B cell (primary cell): ENCODE results near the gene DNAH10. TPM values are rescaled to one million over a fixed set of nuclear protein-coding genes. Genes with fewer than 3 reads are reported as not detected.

ENCODE experiments used
- ATAC-seq: fragments of 200-7000 bp; cut with Tn5 transposase; one replicate; pipeline ENCODE4 v1.10.0; 2021; ENCODE audit warnings: low read depth, mild to moderate bottlenecking, moderate number of reproducible peaks, moderate library complexity
- CTCF ChIA-PET: fragments of 350-600 bp; sonication (Branson Sonifier 250); formaldehyde crosslinking; loops from one replicate; lab custom pipeline; 2021; ENCODE audit warnings: antibody characterized with exemption, inconsistent platforms; lab: Charles Lee
- POLR2A ChIA-PET: fragments of 350-600 bp; sonication (Branson Sonifier 250); formaldehyde crosslinking; loops from one replicate; lab custom pipeline; 2021; ENCODE audit warnings: antibody characterized with exemption; lab: Charles Lee
- DNase-seq: peaks from one replicate; pipeline ENCODE4 v3.0.0; 2013
- H2AFZ ChIP-seq: 2 replicates; pipeline ENCODE4 v1.6.1; 2012; ENCODE audit warnings: mild to moderate bottlenecking, low read depth, low read length; ENCODE audit not compliant: insufficient read depth, poor library complexity, severe bottlenecking
- H3K27ac ChIP-seq, 2 donors: 1 replicate in 1 of 2; 2 replicates in 1 of 2; pipeline ENCODE4 v1.5.1; 2012 to 2013; ENCODE audit warnings: low read length in 2 of 2, mild to moderate bottlenecking in 2 of 2, moderate library complexity in 1 of 2
- H3K27me3 ChIP-seq, 4 experiments: fragments of 200-600 bp in 1 of 4; sonication (generic) in 1 of 4; replicated peaks in 1 of 4; 1 replicate in 2 of 4; 2 replicates in 2 of 4; pipeline versions ENCODE4 v1.6.1 to v1.7.0; 2013 to 2016; ENCODE audit warnings: low read length in 3 of 4, mild to moderate bottlenecking in 2 of 4, mixed read lengths in 1 of 4, moderate library complexity in 1 of 4; ENCODE audit not compliant: insufficient read depth in 4 of 4, control insufficient read depth in 3 of 4; ENCODE audit errors: control extremely low read depth in 1 of 4
- H3K36me3 ChIP-seq, 2 experiments: replicated peaks in 1 of 2; 1 replicate in 1 of 2; 2 replicates in 1 of 2; pipeline versions ENCODE4 v1.6.1 to v1.7.1; 2013; ENCODE audit warnings: low read length in 1 of 2; ENCODE audit not compliant: insufficient read depth in 2 of 2, control insufficient read depth in 1 of 2; ENCODE audit errors: control extremely low read depth in 1 of 2, extremely low read depth in 1 of 2
- H3K4me1 ChIP-seq, 2 donors: fragments of 200-600 bp in 1 of 2; sonication (generic) in 1 of 2; 1 replicate in 1 of 2; 2 replicates in 1 of 2; pipeline versions ENCODE4 v1.5.1 to v1.6.1; 2013 to 2017; ENCODE audit warnings: low read length in 2 of 2; ENCODE audit not compliant: control insufficient read depth in 2 of 2, insufficient read depth in 2 of 2
- H3K4me2 ChIP-seq: replicated peaks from 2 replicates; pipeline ENCODE3; 2012; ENCODE audit warnings: mild to moderate bottlenecking, low read depth, low read length; ENCODE audit not compliant: poor library complexity, severe bottlenecking
- H3K4me3 ChIP-seq, 5 experiments: fragments of 200-600 bp in 1 of 5; sonication (generic) in 1 of 5; 1 replicate in 3 of 5; 2 replicates in 2 of 5; pipeline versions ENCODE4 v1.5.1 to v1.7.0; 2011 to 2016; ENCODE audit warnings: low read length in 4 of 5, mild to moderate bottlenecking in 4 of 5, low read depth in 2 of 5, control low read depth in 1 of 5, moderate library complexity in 1 of 5; ENCODE audit not compliant: insufficient read depth in 1 of 5; ENCODE audit errors: control extremely low read depth in 1 of 5, extremely low read depth in 1 of 5
- H3K79me2 ChIP-seq: fragments of 200-600 bp; sonication (generic); one replicate; pipeline ENCODE4 v1.6.0; 2016; ENCODE audit warnings: low read length; ENCODE audit not compliant: control insufficient read depth, insufficient read depth
- H3K9ac ChIP-seq: fragments of 200-600 bp; sonication (generic); 2 replicates; pipeline ENCODE4 v1.6.1; 2017; ENCODE audit warnings: mild to moderate bottlenecking, low read length, moderate library complexity
- H3K9me3 ChIP-seq, 3 donors: one replicate each; pipeline versions ENCODE4 v1.6.1 to v1.7.1; 2013; ENCODE audit warnings: low read length in 2 of 3; ENCODE audit not compliant: control insufficient read depth in 2 of 3, insufficient read depth in 1 of 3; ENCODE audit errors: control extremely low read depth in 1 of 3
- H4K20me1 ChIP-seq: 2 replicates; pipeline ENCODE4 v1.6.0; 2012; ENCODE audit warnings: mild to moderate bottlenecking, low read length; ENCODE audit not compliant: insufficient read depth, control insufficient read depth, poor library complexity, severe bottlenecking
- H3K27ac Mint-ChIP-seq: one replicate; pipeline ENCODE4 v1.8.0; 2021; ENCODE audit warnings: mixed read lengths
- H3K27me3 Mint-ChIP-seq: one replicate; pipeline ENCODE4 v1.8.0; 2021; ENCODE audit warnings: mixed read lengths
- H3K4me1 Mint-ChIP-seq: one replicate; pipeline ENCODE4 v1.8.0; 2021; ENCODE audit warnings: mixed read lengths
- H3K4me3 Mint-ChIP-seq: one replicate; pipeline ENCODE4 v1.8.0; 2021; ENCODE audit warnings: mixed read lengths
- H3K9me3 Mint-ChIP-seq: one replicate; pipeline ENCODE4 v1.8.0; 2022; ENCODE audit warnings: mixed read lengths; ENCODE audit not compliant: insufficient read depth
- CTCF ChIP-seq: fragments of 200-600 bp; IDR thresholded peaks from one replicate; pipeline ENCODE4 v1.8.0; 2022; ENCODE audit warnings: antibody characterized with exemption, mild to moderate bottlenecking
- EZH2 ChIP-seq: IDR thresholded peaks from 2 replicates; pipeline ENCODE4 v1.6.1; 2012; ENCODE audit warnings: borderline replicate concordance, low read depth, mild to moderate bottlenecking, moderate library complexity, low read length; ENCODE audit not compliant: insufficient read depth, poor library complexity, severe bottlenecking
- WGBS: methylation state at CpG from one replicate; pipeline ENCODE4 v1.1.5; 2013; ENCODE audit warnings: missing lambda C conversion rate; ENCODE audit not compliant: insufficient coverage; 5-methylcytosine and 5-hydroxymethylcytosine counted together
- intact Hi-C: fragments of 100-400 bp; cut with micrococcal nuclease; formaldehyde crosslinking; loops from one replicate; pipeline ENCODE4 v1.10.0; 2022
- polyA minus RNA-seq: library from RNA; depleted of rRNA, polyadenylated mRNA; stranded (reverse); fragments of >200 nt; gene quantifications from 2 replicates; pipeline ENCODE4 v1.2.3, GENCODE V29; 2012
- polyA plus RNA-seq: library from polyadenylated mRNA; depleted of rRNA; stranded (reverse); fragments of >200 nt; gene quantifications from 2 replicates; pipeline ENCODE4 v1.2.3, GENCODE V29; 2012
- total RNA-seq, 2 donors: library from RNA; stranded (reverse); fragments of 120-200 nt in 1 of 2; gene quantifications; 1 replicate in 1 of 2; 2 replicates in 1 of 2; pipeline versions ENCODE4 v1.2.3 to v1.2.4, GENCODE V29; 2013 to 2022

DNAH10 gene
- total RNA-seq (0.66 and 0.99 TPM in 2 replicates), polyA plus RNA-seq (0.24 and 0.55 TPM in 2 replicates), polyA minus RNA-seq (0.36 and 0.60 TPM in 2 replicates)
- 0.56 TPM for total RNA-seq (2013)

GRCh38 chr12:123761841-123762714, at the start of gene DNAH10:
Gene DNAH10 (plus strand): TSS chr12:123762301. CDS start chr12:123762337, 36 bp downstream.
- H3K9ac ChIP-seq, result peak within 1 kb of the TSS; percentile 73
- peaks cover 9% of the 10 kb centered on the region for H3K4me1 Mint-ChIP-seq
- peak; percentile 66 for TF ChIP-seq CTCF
- no peak for TF ChIP-seq EZH2
- no peaks in the 10 kb centered on the region for H3K9me3 Mint-ChIP-seq
- H3K36me3 ChIP-seq, result peaks cover 0 to 4% of the 10 kb centered on the region in 2 experiments
- H3K27ac Mint-ChIP-seq, result peak within 1 kb of the TSS; percentile 81
- no peaks in the 10 kb centered on the region for H3K27me3 Mint-ChIP-seq
- peak; percentile 72 for DNase-seq
- peak within 1 kb of the TSS; percentile 94 for H3K4me3 Mint-ChIP-seq
- H3K4me3 ChIP-seq, result peak within 1 kb of the TSS; percentile 26 to 73 (median 63)
- WGBS, result under 1% methylated on average over 100 of the region's 105 CpGs
- no peaks in the 10 kb centered on the region for H3K9me3 ChIP-seq
- intact Hi-C loops, result loop anchor here (1.0 to 5.0 kb wide), 3 partner anchors 49 to 180 kb away; partner anchors contain the start of genes ATP6V0A2, EIF2B1, GTF2H3 and TMED2
- H3K4me1 ChIP-seq, result peaks cover 9 to 12% of the 10 kb centered on the region in 2 donors
- H2AFZ ChIP-seq, result peak within 1 kb of the TSS; percentile 78
- H3K27ac ChIP-seq, result no peak within 1 kb of the TSS
- no peaks in the 10 kb centered on the region for H3K79me2 ChIP-seq
- H4K20me1 ChIP-seq, result no peaks in the 10 kb centered on the region
- POLR2A ChIA-PET, result no interaction called here
- ATAC-seq, result peak; percentile 79
- CTCF ChIA-PET, result interaction anchor here (0.6 to 1.5 kb wide), 2 partner anchors 10 to 106 kb away, joined by 3 read pairs; no protein-coding TSS in a partner anchor
- H3K4me2 ChIP-seq, result peak within 1 kb of the TSS; percentile 83
- H3K27me3 ChIP-seq, result no peaks in the 10 kb centered on the region
